HCT116 (cell line): ENCODE data around the gene ANKRD2. TPM values are rescaled to one million over a fixed set of nuclear protein-coding genes. Genes with fewer than 3 reads are reported as not detected.

Source experiments
- ATAC-seq: fragments of 200-7000 bp; cut with Tn5 transposase; 2 replicates; pipeline ENCODE4 v1.9.1; 2020; ENCODE audit warnings: mild to moderate bottlenecking, moderate library complexity
- BruUV-seq: library from RNA; stranded (reverse); fragments of 400-500 nt; replicated peaks from 2 replicates; lab custom pipeline; 2021; lab: Mats Ljungman, UMichigan
- CTCF ChIA-PET: fragments of 300-600 bp; sonication (Branson Sonifier 250); formaldehyde crosslinking; loops from one replicate; lab custom pipeline; 2021; ENCODE audit warnings: antibody characterized with exemption; lab: Charles Lee
- POLR2A ChIA-PET: fragments of 300-600, 350-600 bp; sonication (Branson Sonifier 250); formaldehyde crosslinking; loops from one replicate; lab custom pipeline; 2021; ENCODE audit warnings: antibody characterized with exemption; lab: Charles Lee
- RAD21 ChIA-PET, 2 experiments: fragments of 300-600 bp; sonication (Branson Sonifier 250); formaldehyde crosslinking; loops; one replicate each; lab custom pipeline; 2023; ENCODE audit warnings: low total read pairs in 2 of 2; ENCODE audit not compliant: uncharacterized antibody in 2 of 2, unreplicated experiment in 2 of 2, low non-redundant PET in 1 of 2; lab: Charles Lee
- DNase-seq: peaks from one replicate; pipeline ENCODE4 v3.0.0-alpha.2; 2010; ENCODE audit warnings: low read depth, low spot score
- H2AFZ ChIP-seq: fragments of 200-600 bp; shearing (Covaris generic), sonication (generic); 2 replicates; pipeline ENCODE4 v1.6.1; 2017; ENCODE audit warnings: low read depth, mixed run types, mixed read lengths, antibody characterized with exemption, low read length; ENCODE audit not compliant: poor library complexity, severe bottlenecking
- H3K27ac ChIP-seq: 2 replicates; pipeline ENCODE4 v1.5.1; 2012; ENCODE audit warnings: low read depth, low read length
- H3K27me3 ChIP-seq: fragments of 200-600 bp; sonication (generic); 2 replicates; pipeline ENCODE4 v1.6.1; 2016; ENCODE audit warnings: mixed run types, low read length, mixed read lengths; ENCODE audit not compliant: insufficient read depth
- H3K36me3 ChIP-seq, 2 experiments: fragments of 200-500 bp in 1 of 2; fragments of 200-600 bp in 1 of 2; sonication (Bioruptor generic) in 1 of 2; sonication (generic) in 1 of 2; 2 replicates each; pipeline versions ENCODE4 v1.5.1 to v1.6.1; 2014 to 2016; ENCODE audit warnings: low read length in 2 of 2, inconsistent platforms in 1 of 2, mixed read lengths in 1 of 2, mixed run types in 1 of 2; ENCODE audit not compliant: insufficient read depth in 2 of 2, control insufficient read depth in 1 of 2
- H3K4me1 ChIP-seq, 2 experiments: fragments of 200-600 bp in 1 of 2; sonication (generic) in 1 of 2; 2 replicates each; pipeline versions ENCODE4 v1.5.1 to v1.6.1; 2012 to 2017; ENCODE audit warnings: low read length in 2 of 2, inconsistent platforms in 1 of 2, mild to moderate bottlenecking in 1 of 2, mixed read lengths in 1 of 2, mixed run types in 1 of 2, moderate library complexity in 1 of 2; ENCODE audit not compliant: insufficient read depth in 2 of 2, control insufficient read depth in 1 of 2
- H3K4me2 ChIP-seq: fragments of 200-600 bp; sonication (generic); 2 replicates; pipeline ENCODE4 v1.6.1; 2017; ENCODE audit warnings: mixed run types, low read length, mixed read lengths
- H3K4me3 ChIP-seq, 2 experiments: fragments of 200-600 bp in 1 of 2; sonication (generic) in 1 of 2; replicated peaks in 1 of 2; 2 replicates each; pipeline ENCODE4 v1.5.1; 2011 to 2016; ENCODE audit warnings: low read length in 2 of 2, control low read depth in 1 of 2, low read depth in 1 of 2, mild to moderate bottlenecking in 1 of 2, mixed read lengths in 1 of 2, mixed run types in 1 of 2
- H3K79me2 ChIP-seq: fragments of 200-600 bp; sonication (generic); 2 replicates; pipeline ENCODE4 v1.6.1; 2017; ENCODE audit warnings: mild to moderate bottlenecking, mixed run types, low read length, moderate library complexity, mixed read lengths; ENCODE audit not compliant: insufficient read depth
- H3K9ac ChIP-seq: fragments of 200-600 bp; sonication (generic); 2 replicates; pipeline ENCODE4 v1.6.1; 2016; ENCODE audit warnings: low read length, mixed read lengths
- H3K9me2 ChIP-seq: fragments of 200-600 bp; sonication (generic), shearing (Covaris generic); 2 replicates; pipeline ENCODE4 v1.6.1; 2017; ENCODE audit warnings: mixed run types, mild to moderate bottlenecking, moderate library complexity; ENCODE audit not compliant: insufficient read depth
- H3K9me3 ChIP-seq, 2 experiments: fragments of 200-500 bp in 1 of 2; fragments of 200-600 bp in 1 of 2; sonication (Bioruptor generic) in 1 of 2; sonication (generic) in 1 of 2; 2 replicates each; pipeline ENCODE4 v1.6.1; 2014 to 2017; ENCODE audit warnings: low read length in 2 of 2, mixed read lengths in 2 of 2, inconsistent platforms in 1 of 2, low read depth in 1 of 2, mild to moderate bottlenecking in 1 of 2, mixed run types in 1 of 2, moderate library complexity in 1 of 2; ENCODE audit not compliant: control insufficient read depth in 1 of 2, insufficient read depth in 1 of 2
- H4K20me1 ChIP-seq: fragments of 200-600 bp; sonication (generic), shearing (Covaris generic); 2 replicates; pipeline ENCODE4 v1.6.1; 2017; ENCODE audit warnings: mixed run types, mild to moderate bottlenecking, moderate library complexity; ENCODE audit not compliant: insufficient read depth
- CEBPB ChIP-seq: IDR thresholded peaks from 2 replicates; pipeline ENCODE4 v1.6.1; 2012; ENCODE audit warnings: low read depth
- EGR1 ChIP-seq: IDR thresholded peaks from 2 replicates; pipeline ENCODE4 v1.6.1; 2012; ENCODE audit warnings: low read depth
- ELF1 ChIP-seq: IDR thresholded peaks from 2 replicates; pipeline ENCODE4 v1.6.1; 2012; ENCODE audit warnings: low read depth, borderline replicate concordance
- EZH2 ChIP-seq: fragments of 200-600 bp; sonication (generic); IDR thresholded peaks from 2 replicates; pipeline ENCODE4 v1.6.1; 2017; ENCODE audit warnings: antibody characterized with exemption, mixed run types
- EZH2phosphoT487 ChIP-seq: fragments of 200-600 bp; IDR thresholded peaks from 2 replicates; pipeline ENCODE4 v1.6.1; 2018; ENCODE audit warnings: antibody characterized with exemption, borderline replicate concordance
- POLR2A ChIP-seq: IDR thresholded peaks from 2 replicates; pipeline ENCODE4 v1.7.0; 2011; ENCODE audit warnings: borderline replicate concordance; ENCODE audit not compliant: insufficient read depth, insufficient read length; ENCODE audit errors: extremely low read depth
- RAD21 ChIP-seq: IDR thresholded peaks from 2 replicates; pipeline ENCODE4 v1.6.1; 2012; ENCODE audit warnings: low read depth, mild to moderate bottlenecking
- SP1 ChIP-seq: IDR thresholded peaks from 2 replicates; pipeline ENCODE4 v1.6.1; 2012; ENCODE audit warnings: low read depth
- SRF ChIP-seq: IDR thresholded peaks from 2 replicates; pipeline ENCODE4 v1.6.1; 2012; ENCODE audit warnings: low read depth
- TCF7L2 ChIP-seq: IDR thresholded peaks from 2 replicates; pipeline ENCODE4 v1.7.0; 2011; ENCODE audit warnings: borderline replicate concordance, inconsistent platforms; ENCODE audit not compliant: insufficient read depth, insufficient read length; ENCODE audit errors: extremely low read depth
- ZFX ChIP-seq: fragments of 450-650 bp; IDR thresholded peaks from 2 replicates; pipeline ENCODE4 v1.6.1; 2017
- ZNF274 ChIP-seq: fragments of 200-500 bp; sonication (Bioruptor generic); IDR thresholded peaks from 2 replicates; pipeline ENCODE4 v1.6.1; 2014; ENCODE audit warnings: mild to moderate bottlenecking, low read depth, low read length, inconsistent platforms
- intact Hi-C: fragments of 100-400 bp; cut with micrococcal nuclease; formaldehyde crosslinking; loops from 2 replicates; pipeline ENCODE4 v1.10.0; 2022
- total RNA-seq: library from RNA; stranded (reverse); gene quantifications from one replicate; pipeline ENCODE4 v1.2.1, GENCODE V29; 2021; ENCODE audit not compliant: unreplicated experiment
- TF ChIP-seq, protein P1 (sequence below): IDR thresholded peaks from 2 replicates; pipeline ENCODE4 v1.6.1; 2012
- TF ChIP-seq, protein P2 (sequence below): IDR thresholded peaks from 2 replicates; pipeline ENCODE4 v1.6.1; 2011; ENCODE audit warnings: mild to moderate bottlenecking, low read length, moderate library complexity; ENCODE audit not compliant: insufficient replicate concordance; ENCODE audit errors: extremely low read depth
- TF ChIP-seq, protein P3 (sequence below): IDR thresholded peaks from 2 replicates; pipeline ENCODE4 v1.6.1; 2012; ENCODE audit warnings: low read depth
- TF ChIP-seq, protein P4 (sequence below), 3 experiments: fragments of 200-600 bp in 1 of 3; sonication (generic) in 1 of 3; IDR thresholded peaks in 2 of 3; conservative IDR thresholded peaks in 1 of 3; 2 replicates each; pipeline ENCODE4 v1.5.1; 2012 to 2017; ENCODE audit warnings: low read depth in 2 of 3, low read length in 2 of 3, antibody characterized with exemption in 1 of 3, borderline replicate concordance in 1 of 3, control low read depth in 1 of 3, mild to moderate bottlenecking in 1 of 3, mixed read lengths in 1 of 3, mixed run types in 1 of 3, moderate library complexity in 1 of 3; ENCODE audit not compliant: insufficient read depth in 1 of 3

ANKRD2 gene
- total RNA-seq, 1 experiment from 2014 or later = 0.15 TPM

DNA sequence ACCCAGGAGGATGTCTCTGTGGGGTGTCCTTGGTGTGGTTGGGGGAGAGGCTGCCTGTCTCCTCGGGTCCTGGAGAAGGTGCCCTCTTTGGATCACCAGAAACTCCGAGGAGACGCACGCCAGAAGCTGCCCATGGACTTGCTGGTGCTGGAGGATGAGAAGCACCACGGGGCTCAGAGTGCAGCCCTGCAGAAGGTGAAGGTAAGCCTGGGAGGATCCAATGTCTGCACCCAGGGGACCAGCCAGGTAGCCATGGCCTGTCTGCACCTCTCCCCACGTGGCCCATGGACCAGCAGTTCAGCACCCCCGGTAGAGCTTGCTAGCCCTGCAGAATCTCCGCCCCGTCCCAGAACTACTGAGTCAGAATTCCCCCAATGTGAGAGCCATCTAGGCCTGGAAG, 5.1 kb downstream of the ANKRD2 start:
- Histone ChIP-seq H3K36me3 (no peaks in the 10 kb centered on the region), H3K4me2 (no peak overlapping the region), H3K9me3 (no peaks in the 10 kb centered on the region), H3K9ac (no peak overlapping the region), H3K9me2 (no peaks in the 10 kb centered on the region), H2AFZ (no peak overlapping the region), H3K4me1 (peaks cover 30 to 36% of the 10 kb centered on the region in 2 experiments), H3K79me2 (no peaks in the 10 kb centered on the region), H3K27ac (no peak overlapping the region), H3K27me3 (no peaks in the 10 kb centered on the region), H3K4me3 (no peak overlapping the region), H4K20me1 (no peaks in the 10 kb centered on the region)
- POLR2A ChIA-PET = no interaction called here
- CTCF ChIA-PET = no interaction called here
- TF ChIP-seq EGR1 (no peak), EZH2phosphoT487 (no peak), ZNF274 (no peak), SRF (no peak), ZFX (no peak), EZH2 (no peak), RAD21 (no peak), CEBPB (no peak), TCF7L2 (no peak), ELF1 (no peak), POLR2A (no peak), SP1 (no peak)
- TF ChIP-seq, protein P1, sequence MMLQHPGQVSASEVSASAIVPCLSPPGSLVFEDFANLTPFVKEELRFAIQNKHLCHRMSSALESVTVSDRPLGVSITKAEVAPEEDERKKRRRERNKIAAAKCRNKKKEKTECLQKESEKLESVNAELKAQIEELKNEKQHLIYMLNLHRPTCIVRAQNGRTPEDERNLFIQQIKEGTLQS = no peak
- TF ChIP-seq, protein P2, sequence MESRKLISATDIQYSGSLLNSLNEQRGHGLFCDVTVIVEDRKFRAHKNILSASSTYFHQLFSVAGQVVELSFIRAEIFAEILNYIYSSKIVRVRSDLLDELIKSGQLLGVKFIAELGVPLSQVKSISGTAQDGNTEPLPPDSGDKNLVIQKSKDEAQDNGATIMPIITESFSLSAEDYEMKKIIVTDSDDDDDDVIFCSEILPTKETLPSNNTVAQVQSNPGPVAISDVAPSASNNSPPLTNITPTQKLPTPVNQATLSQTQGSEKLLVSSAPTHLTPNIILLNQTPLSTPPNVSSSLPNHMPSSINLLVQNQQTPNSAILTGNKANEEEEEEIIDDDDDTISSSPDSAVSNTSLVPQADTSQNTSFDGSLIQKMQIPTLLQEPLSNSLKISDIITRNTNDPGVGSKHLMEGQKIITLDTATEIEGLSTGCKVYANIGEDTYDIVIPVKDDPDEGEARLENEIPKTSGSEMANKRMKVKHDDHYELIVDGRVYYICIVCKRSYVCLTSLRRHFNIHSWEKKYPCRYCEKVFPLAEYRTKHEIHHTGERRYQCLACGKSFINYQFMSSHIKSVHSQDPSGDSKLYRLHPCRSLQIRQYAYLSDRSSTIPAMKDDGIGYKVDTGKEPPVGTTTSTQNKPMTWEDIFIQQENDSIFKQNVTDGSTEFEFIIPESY = no peak
- TF ChIP-seq, protein P3, sequence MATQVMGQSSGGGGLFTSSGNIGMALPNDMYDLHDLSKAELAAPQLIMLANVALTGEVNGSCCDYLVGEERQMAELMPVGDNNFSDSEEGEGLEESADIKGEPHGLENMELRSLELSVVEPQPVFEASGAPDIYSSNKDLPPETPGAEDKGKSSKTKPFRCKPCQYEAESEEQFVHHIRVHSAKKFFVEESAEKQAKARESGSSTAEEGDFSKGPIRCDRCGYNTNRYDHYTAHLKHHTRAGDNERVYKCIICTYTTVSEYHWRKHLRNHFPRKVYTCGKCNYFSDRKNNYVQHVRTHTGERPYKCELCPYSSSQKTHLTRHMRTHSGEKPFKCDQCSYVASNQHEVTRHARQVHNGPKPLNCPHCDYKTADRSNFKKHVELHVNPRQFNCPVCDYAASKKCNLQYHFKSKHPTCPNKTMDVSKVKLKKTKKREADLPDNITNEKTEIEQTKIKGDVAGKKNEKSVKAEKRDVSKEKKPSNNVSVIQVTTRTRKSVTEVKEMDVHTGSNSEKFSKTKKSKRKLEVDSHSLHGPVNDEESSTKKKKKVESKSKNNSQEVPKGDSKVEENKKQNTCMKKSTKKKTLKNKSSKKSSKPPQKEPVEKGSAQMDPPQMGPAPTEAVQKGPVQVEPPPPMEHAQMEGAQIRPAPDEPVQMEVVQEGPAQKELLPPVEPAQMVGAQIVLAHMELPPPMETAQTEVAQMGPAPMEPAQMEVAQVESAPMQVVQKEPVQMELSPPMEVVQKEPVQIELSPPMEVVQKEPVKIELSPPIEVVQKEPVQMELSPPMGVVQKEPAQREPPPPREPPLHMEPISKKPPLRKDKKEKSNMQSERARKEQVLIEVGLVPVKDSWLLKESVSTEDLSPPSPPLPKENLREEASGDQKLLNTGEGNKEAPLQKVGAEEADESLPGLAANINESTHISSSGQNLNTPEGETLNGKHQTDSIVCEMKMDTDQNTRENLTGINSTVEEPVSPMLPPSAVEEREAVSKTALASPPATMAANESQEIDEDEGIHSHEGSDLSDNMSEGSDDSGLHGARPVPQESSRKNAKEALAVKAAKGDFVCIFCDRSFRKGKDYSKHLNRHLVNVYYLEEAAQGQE = no peak
- TF ChIP-seq, protein P4, sequence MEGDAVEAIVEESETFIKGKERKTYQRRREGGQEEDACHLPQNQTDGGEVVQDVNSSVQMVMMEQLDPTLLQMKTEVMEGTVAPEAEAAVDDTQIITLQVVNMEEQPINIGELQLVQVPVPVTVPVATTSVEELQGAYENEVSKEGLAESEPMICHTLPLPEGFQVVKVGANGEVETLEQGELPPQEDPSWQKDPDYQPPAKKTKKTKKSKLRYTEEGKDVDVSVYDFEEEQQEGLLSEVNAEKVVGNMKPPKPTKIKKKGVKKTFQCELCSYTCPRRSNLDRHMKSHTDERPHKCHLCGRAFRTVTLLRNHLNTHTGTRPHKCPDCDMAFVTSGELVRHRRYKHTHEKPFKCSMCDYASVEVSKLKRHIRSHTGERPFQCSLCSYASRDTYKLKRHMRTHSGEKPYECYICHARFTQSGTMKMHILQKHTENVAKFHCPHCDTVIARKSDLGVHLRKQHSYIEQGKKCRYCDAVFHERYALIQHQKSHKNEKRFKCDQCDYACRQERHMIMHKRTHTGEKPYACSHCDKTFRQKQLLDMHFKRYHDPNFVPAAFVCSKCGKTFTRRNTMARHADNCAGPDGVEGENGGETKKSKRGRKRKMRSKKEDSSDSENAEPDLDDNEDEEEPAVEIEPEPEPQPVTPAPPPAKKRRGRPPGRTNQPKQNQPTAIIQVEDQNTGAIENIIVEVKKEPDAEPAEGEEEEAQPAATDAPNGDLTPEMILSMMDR (IDR thresholded peaks at IDR 0.05 in 2 of 3, conservative IDR thresholded peaks at IDR 0.05 in 1 of 3; ENCODE audit: borderline replicate concordance in 1 of 3, insufficient read depth in 1 of 3, low read depth in 2 of 3, low read length in 2 of 3) = no peak
- no peak for ATAC-seq
- DNase-seq = no peak
- no TSS peak for BruUV-seq
- intact Hi-C loops = no loop called here
- RAD21 ChIA-PET = no interaction called here
